ENCODE measurements around the gene DSE.

The DSE gene

DNA sequence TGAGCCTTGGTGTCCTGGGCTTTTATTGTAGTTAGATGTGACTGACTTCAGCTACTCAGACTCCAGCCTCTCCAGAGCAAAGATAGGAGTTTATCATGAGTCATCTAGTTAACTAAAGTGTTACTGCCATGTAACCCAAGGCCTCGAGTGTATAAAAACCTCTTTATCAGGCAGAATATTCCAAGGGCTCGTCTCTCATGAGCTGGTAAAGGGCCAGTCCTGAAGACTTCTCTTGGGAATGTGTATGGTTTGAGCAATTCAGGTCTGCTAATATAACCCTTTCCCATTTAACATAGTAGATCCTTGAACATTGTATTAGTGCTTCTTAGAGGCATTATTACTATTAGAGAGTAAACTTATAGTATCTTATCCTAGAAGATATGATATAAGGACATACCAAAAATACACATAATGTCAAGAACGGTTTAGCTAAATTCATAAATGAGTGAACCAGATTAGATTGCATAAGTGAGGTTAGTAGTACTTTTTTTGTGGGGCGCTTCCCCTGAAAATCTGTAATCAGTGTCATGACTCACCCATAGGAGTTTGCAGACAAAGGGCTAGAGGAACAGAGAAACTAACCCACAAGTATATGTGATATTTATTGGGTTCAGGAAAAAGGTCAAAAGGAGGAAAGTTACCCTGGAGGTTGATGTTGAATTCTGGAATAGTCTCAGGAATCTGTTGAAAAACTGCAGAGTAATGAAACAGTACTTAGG lies 16.0 kb downstream of the DSE start:
- WGBS, 2 experiments (ENCODE audit: insufficient coverage in 2 of 2): 100% methylated on average over 1 of the region's 4 CpGs; no CpG with 5 or more reads in 1 of the 2 experiments
- Histone ChIP-seq H3K9me3 (ENCODE audit: control insufficient read depth, low read length) (no peaks in the 10 kb centered on the region), H3K36me3 (ENCODE audit: control insufficient read depth, insufficient read depth, low read length) (no peaks in the 10 kb centered on the region), H3K4me1 (ENCODE audit: control insufficient read depth, insufficient read depth, low read length, poor library complexity, severe bottlenecking) (peaks cover 20% of the 10 kb centered on the region), H3K27ac (ENCODE audit: low read depth, low read length, severe bottlenecking) (peak overlapping the region; percentile 5), H3K4me3 (ENCODE audit: extremely low read depth, insufficient read depth, low read length, poor library complexity, severe bottlenecking) (no peak overlapping the region)

- Histone ChIP-seq H3K4me3 (ENCODE audit: extremely low read depth, insufficient read depth, low read length, poor library complexity, severe bottlenecking) (no peak overlapping the region), H3K36me3 (ENCODE audit: control insufficient read depth, insufficient read depth, low read length) (no peaks in the 10 kb centered on the region), H3K9me3 (ENCODE audit: control insufficient read depth, low read length) (no peaks in the 10 kb centered on the region), H3K27ac (ENCODE audit: low read depth, low read length, severe bottlenecking) (peak overlapping the region; percentile 5), H3K4me1 (ENCODE audit: control insufficient read depth, insufficient read depth, low read length, poor library complexity, severe bottlenecking) (peaks cover 20% of the 10 kb centered on the region)
- WGBS, 2 experiments (ENCODE audit: insufficient coverage in 2 of 2): 87% methylated on average over 3 of the region's 3 CpGs; no CpG with 5 or more reads in 1 of the 2 experiments
These were observed 16.6 kb downstream of the DSE start for GRCh38 chr6:116387374-116387773.

- H3K4me3 ChIP-seq (ENCODE audit: extremely low read depth, insufficient read depth, low read length, poor library complexity, severe bottlenecking): no peak overlapping the region
- H3K4me1 ChIP-seq (ENCODE audit: control insufficient read depth, insufficient read depth, low read length, poor library complexity, severe bottlenecking): peaks cover 20% of the 10 kb centered on the region
- H3K9me3 ChIP-seq (ENCODE audit: control insufficient read depth, low read length): no peaks in the 10 kb centered on the region
- WGBS, 2 experiments (ENCODE audit: insufficient coverage in 2 of 2): 100% methylated on average over 1 of the region's 3 CpGs; no CpG with 5 or more reads in 1 of the 2 experiments
- no peak overlapping the region for H3K27ac ChIP-seq (ENCODE audit: low read depth, low read length, severe bottlenecking)
- H3K36me3 ChIP-seq (ENCODE audit: control insufficient read depth, insufficient read depth, low read length): no peaks in the 10 kb centered on the region
These were observed 18.2 kb downstream of the DSE start for GRCh38 chr6:116388924-116389323.

- peaks cover 20% of the 10 kb centered on the region for H3K4me1 ChIP-seq (ENCODE audit: control insufficient read depth, insufficient read depth, low read length, poor library complexity, severe bottlenecking)
- H3K4me3 ChIP-seq (ENCODE audit: extremely low read depth, insufficient read depth, low read length, poor library complexity, severe bottlenecking): no peak overlapping the region
- no peak overlapping the region for H3K27ac ChIP-seq (ENCODE audit: low read depth, low read length, severe bottlenecking)
These were observed 18.6 kb downstream of the DSE start for GRCh38 chr6:116389357-116389756.

GRCh38 chr6:116390581-116390980 lies 19.8 kb downstream of the DSE start:
- H3K9me3 ChIP-seq (ENCODE audit: control insufficient read depth, low read length): no peaks in the 10 kb centered on the region

More at GRCh38 chr6:116389357-116389756, 18.6 kb downstream of the DSE start:
- Histone ChIP-seq H3K9me3 (ENCODE audit: control insufficient read depth, low read length) (no peaks in the 10 kb centered on the region), H3K36me3 (ENCODE audit: control insufficient read depth, insufficient read depth, low read length) (no peaks in the 10 kb centered on the region)

GRCh38 chr6:116392132-116393013 lies 21.6 kb downstream of the DSE start:
- 94 to 100% methylated on average over 4 to 5 of the region's 10 CpGs for WGBS, 2 experiments (ENCODE audit: insufficient coverage in 2 of 2)
- no peaks in the 10 kb centered on the region for H3K36me3 ChIP-seq (ENCODE audit: control insufficient read depth, insufficient read depth, low read length)
- no peaks in the 10 kb centered on the region for H3K9me3 ChIP-seq (ENCODE audit: control insufficient read depth, low read length)
- H3K4me3 ChIP-seq (ENCODE audit: extremely low read depth, insufficient read depth, low read length, poor library complexity, severe bottlenecking): no peak overlapping the region
- no peak overlapping the region for H3K27ac ChIP-seq (ENCODE audit: low read depth, low read length, severe bottlenecking)
- H3K4me1 ChIP-seq (ENCODE audit: control insufficient read depth, insufficient read depth, low read length, poor library complexity, severe bottlenecking): peaks cover 7% of the 10 kb centered on the region

More at GRCh38 chr6:116390581-116390980, 19.8 kb downstream of the DSE start:
- Histone ChIP-seq H3K36me3 (ENCODE audit: control insufficient read depth, insufficient read depth, low read length) (no peaks in the 10 kb centered on the region), H3K27ac (ENCODE audit: low read depth, low read length, severe bottlenecking) (no peak overlapping the region), H3K4me3 (ENCODE audit: extremely low read depth, insufficient read depth, low read length, poor library complexity, severe bottlenecking) (no peak overlapping the region), H3K4me1 (ENCODE audit: control insufficient read depth, insufficient read depth, low read length, poor library complexity, severe bottlenecking) (peaks cover 13% of the 10 kb centered on the region)
- 100% methylated on average over 2 of the region's 4 CpGs; no CpG with 5 or more reads in 1 of the 2 experiments for WGBS, 2 experiments (ENCODE audit: insufficient coverage in 2 of 2)

DNA sequence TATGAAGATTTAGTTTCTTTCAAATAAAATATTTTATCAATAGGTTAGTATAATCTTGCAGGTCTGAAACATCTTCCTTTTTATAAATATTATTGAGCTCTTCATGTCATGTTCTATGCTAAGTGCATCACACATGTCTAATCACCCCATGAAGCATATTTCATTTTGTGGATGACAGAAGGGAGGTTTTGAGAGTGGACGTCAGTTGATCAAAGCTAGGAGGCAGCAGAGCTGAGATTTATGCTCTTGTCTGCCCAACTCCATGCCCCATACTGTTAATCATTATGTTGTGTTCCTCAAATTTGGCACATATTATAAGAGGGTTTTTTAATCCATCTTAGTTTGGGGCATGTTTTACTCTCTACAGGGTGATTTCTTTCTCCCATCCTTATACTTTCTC lies 22.7 kb downstream of the DSE start:
- no peaks in the 10 kb centered on the region for H3K36me3 ChIP-seq (ENCODE audit: control insufficient read depth, insufficient read depth, low read length)
- no peak overlapping the region for H3K27ac ChIP-seq (ENCODE audit: low read depth, low read length, severe bottlenecking)
- WGBS, 2 experiments (ENCODE audit: insufficient coverage in 2 of 2): no CpG with 5 or more reads among the region's 1 CpG

DNA sequence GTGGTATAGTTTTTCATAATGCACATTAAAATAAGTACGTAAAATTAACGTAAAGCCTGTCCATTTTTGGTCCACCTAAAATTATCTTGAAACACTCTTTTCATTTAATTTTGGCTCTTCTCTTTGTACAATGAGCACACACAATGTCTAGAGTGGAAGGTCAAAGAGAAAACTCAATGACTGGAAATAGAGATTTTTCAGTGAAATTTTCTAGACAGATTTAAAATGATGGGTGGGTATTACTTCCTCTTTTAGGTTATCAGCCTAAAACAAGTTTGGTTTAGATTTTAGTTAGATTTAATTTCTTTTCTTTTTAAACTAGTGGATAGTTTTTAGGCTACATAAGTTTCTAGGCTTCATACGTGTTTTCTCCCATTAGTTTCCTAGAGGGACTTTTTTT lies 24.9 kb downstream of the DSE start:
- Histone ChIP-seq H3K4me3 (ENCODE audit: extremely low read depth, insufficient read depth, low read length, poor library complexity, severe bottlenecking) (no peak overlapping the region), H3K27ac (ENCODE audit: low read depth, low read length, severe bottlenecking) (no peak overlapping the region), H3K36me3 (ENCODE audit: control insufficient read depth, insufficient read depth, low read length) (peaks cover 11% of the 10 kb centered on the region), H3K9me3 (ENCODE audit: control insufficient read depth, low read length) (no peaks in the 10 kb centered on the region), H3K4me1 (ENCODE audit: control insufficient read depth, insufficient read depth, low read length, poor library complexity, severe bottlenecking) (peaks cover 15% of the 10 kb centered on the region)
- WGBS, 2 experiments (ENCODE audit: insufficient coverage in 2 of 2): 80 to 100% methylated on average over 1 to 2 of the region's 3 CpGs

More for the DNA sequence above, 22.7 kb downstream of the DSE start:
- no peaks in the 10 kb centered on the region for H3K9me3 ChIP-seq (ENCODE audit: control insufficient read depth, low read length)
- H3K4me1 ChIP-seq (ENCODE audit: control insufficient read depth, insufficient read depth, low read length, poor library complexity, severe bottlenecking): peaks cover 13% of the 10 kb centered on the region
- no peak overlapping the region for H3K4me3 ChIP-seq (ENCODE audit: extremely low read depth, insufficient read depth, low read length, poor library complexity, severe bottlenecking)

GRCh38 chr6:116396441-116396840 lies 25.7 kb downstream of the DSE start:
- Histone ChIP-seq H3K4me1 (ENCODE audit: control insufficient read depth, insufficient read depth, low read length, poor library complexity, severe bottlenecking) (peaks cover 15% of the 10 kb centered on the region), H3K36me3 (ENCODE audit: control insufficient read depth, insufficient read depth, low read length) (peaks cover 11% of the 10 kb centered on the region), H3K9me3 (ENCODE audit: control insufficient read depth, low read length) (no peaks in the 10 kb centered on the region), H3K27ac (ENCODE audit: low read depth, low read length, severe bottlenecking) (no peak overlapping the region), H3K4me3 (ENCODE audit: extremely low read depth, insufficient read depth, low read length, poor library complexity, severe bottlenecking) (no peak overlapping the region)
- 90 to 100% methylated on average over 2 of the region's 5 CpGs for WGBS, 2 experiments (ENCODE audit: insufficient coverage in 2 of 2)

DNA sequence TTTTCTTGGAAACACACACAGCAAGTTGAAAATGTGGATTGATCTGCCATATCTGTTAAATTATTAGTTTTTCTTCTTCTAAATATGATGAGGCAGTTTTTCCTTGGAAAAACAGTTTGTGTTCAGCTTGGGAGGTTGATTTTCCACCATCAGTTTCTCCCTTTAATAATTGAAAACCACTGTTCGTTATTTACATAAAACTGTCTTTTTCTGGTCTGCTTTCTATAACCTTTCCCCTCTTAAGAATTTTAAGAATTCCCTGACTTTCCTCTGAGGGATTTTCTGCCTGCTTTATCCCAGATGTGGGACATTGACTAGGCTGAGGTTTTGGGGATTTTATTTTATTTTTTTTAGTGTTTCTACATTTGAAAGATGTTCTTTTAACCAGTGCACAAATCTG lies 27.2 kb downstream of the DSE start:
- WGBS, 2 experiments (ENCODE audit: insufficient coverage in 2 of 2): no CpG with 5 or more reads among the region's 1 CpG
- peaks cover 15% of the 10 kb centered on the region for H3K4me1 ChIP-seq (ENCODE audit: control insufficient read depth, insufficient read depth, low read length, poor library complexity, severe bottlenecking)
- H3K4me3 ChIP-seq (ENCODE audit: extremely low read depth, insufficient read depth, low read length, poor library complexity, severe bottlenecking): no peak overlapping the region
- peaks cover 11% of the 10 kb centered on the region for H3K36me3 ChIP-seq (ENCODE audit: control insufficient read depth, insufficient read depth, low read length)
- no peaks in the 10 kb centered on the region for H3K9me3 ChIP-seq (ENCODE audit: control insufficient read depth, low read length)
- peak overlapping the region; percentile 76 for H3K27ac ChIP-seq (ENCODE audit: low read depth, low read length, severe bottlenecking)

Data from mesodermal cell (in vitro differentiated cells).